ENCODE results near the gene C7orf57.
A peak's percentile ranks its signal among the peaks of the same experiment; 100 is the strongest.

C7orf57 gene

DNA sequence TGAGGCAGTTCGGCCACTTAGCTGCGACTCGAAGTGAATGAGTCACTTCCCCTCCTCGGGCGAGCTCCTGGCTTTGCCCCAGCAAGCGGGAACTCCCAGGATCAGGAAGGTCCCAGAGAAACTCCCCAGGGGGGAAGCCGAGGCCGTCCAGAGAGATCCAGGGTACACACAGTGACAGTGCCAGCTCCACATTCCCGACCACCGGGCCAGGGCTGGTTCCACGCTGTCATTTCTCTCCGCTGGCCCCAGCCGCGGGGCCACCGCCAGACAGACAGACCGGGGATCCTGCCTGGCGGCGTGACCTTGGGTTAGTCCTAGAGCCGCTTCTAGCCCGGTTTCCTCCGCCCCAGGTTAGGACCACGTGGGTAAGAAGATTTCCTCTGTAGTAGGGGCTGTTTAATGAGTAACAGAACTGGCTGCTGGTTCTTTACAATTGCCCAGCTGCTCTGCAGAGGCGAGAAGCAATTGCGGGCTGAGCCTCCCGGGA is 53.3 kb downstream of the C7orf57 start:
- DNase-seq: no peak

DNA sequence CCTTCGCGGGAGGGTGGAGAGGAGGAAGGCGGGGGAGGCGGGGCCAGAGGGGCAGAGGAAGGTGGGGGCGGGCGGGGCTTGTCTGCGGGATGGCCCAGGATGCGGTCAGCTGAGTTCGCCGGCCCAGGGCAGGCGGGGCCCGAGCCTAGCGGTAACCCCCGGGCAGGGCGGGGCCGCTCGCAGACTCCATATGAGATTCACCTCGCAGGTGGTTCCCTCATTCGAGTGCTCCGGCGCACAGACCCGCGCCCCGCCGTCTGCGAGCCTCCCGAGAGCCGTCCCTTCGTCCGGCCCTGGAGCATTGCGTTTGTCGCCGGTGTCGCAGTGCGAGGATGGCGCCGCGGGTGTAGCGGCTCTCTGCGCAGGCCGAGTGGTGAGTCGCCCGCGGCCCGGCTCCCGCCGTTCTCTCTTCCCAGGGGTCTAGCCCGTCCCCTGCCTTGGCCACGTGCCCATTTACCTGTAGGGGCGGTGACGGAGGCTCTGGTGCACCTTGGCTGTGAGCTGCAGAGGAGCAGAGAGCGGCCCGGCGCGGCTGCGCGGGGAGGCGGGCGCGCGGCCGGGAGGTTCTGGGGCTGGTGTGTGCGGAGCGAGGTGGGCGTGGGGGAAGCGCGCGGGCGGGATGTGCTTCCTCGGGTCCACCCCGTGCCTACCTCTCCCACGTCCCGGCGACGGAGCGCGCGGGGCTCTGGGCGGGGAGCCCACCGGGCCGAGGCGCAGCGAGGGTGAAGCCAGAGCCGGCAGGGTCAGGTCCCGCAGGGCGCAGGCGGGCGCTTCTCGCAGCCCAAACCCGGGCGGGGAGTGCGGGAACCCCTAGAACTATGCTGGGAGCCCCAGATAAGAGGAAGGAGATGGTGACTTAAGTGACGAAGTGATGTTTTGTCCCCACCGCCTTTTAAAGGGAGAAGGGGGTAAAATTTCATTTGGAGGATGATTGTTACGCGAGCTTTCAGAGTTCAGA is 54.0 kb downstream of the C7orf57 start, which contains the start of gene UPP1:
UPP1 (plus strand) TSS at position 220 of the 958 bp plus-strand sequence. CDS start 5,519 bp downstream, outside the sequence.
- peak; percentile 95 for DNase-seq

- no peak for DNase-seq
Observed at GRCh38 chr7:48090095-48090805, 54.9 kb downstream of the C7orf57 start.

GRCh38 chr7:48091506-48092433 is 56.4 kb downstream of the C7orf57 start:
- DNase-seq: no peak

- DNase-seq: no peak
Observed at GRCh38 chr7:48094861-48095293, 59.5 kb downstream of the C7orf57 start.

GRCh38 chr7:48096273-48096672 is 60.9 kb downstream of the C7orf57 start:
- peak; percentile 74 for DNase-seq

- DNase-seq: no peak
Observed at GRCh38 chr7:48097521-48098231, 62.3 kb downstream of the C7orf57 start.

- no peak for DNase-seq
Observed at GRCh38 chr7:48098846-48099245, 63.5 kb downstream of the C7orf57 start.

GRCh38 chr7:48099781-48100180 is 64.4 kb downstream of the C7orf57 start:
- DNase-seq: no peak

GRCh38 chr7:48101352-48101751 is 66.0 kb downstream of the C7orf57 start:
- no peak for DNase-seq

GRCh38 chr7:48101968-48102367 is 66.6 kb downstream of the C7orf57 start:
- no peak for DNase-seq

DNA sequence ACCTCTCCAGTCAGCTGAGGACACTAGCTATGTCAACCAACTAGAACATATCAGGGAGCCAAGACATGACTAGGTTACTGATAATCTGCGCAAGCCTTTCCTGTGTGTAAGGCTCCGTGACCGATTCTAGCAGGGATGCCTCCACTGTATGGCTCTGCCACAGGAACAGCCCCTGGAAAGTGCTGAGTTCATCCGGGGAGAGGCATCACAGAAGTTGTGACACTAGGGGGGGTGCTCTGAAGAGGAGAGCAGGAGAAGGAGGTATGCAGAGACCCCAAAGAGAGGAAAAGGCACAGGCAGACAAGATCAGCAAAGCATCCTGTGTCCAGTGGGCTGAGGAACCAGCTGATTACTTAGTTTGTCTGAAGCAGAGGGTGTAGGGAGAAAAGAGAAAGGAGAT is 67.2 kb downstream of the C7orf57 start:
- no peak for DNase-seq

- DNase-seq: no peak
Observed at GRCh38 chr7:48105045-48105444, 69.7 kb downstream of the C7orf57 start.

GRCh38 chr7:48106906-48107659 is 71.7 kb downstream of the C7orf57 start:
- no peak for DNase-seq

DNA sequence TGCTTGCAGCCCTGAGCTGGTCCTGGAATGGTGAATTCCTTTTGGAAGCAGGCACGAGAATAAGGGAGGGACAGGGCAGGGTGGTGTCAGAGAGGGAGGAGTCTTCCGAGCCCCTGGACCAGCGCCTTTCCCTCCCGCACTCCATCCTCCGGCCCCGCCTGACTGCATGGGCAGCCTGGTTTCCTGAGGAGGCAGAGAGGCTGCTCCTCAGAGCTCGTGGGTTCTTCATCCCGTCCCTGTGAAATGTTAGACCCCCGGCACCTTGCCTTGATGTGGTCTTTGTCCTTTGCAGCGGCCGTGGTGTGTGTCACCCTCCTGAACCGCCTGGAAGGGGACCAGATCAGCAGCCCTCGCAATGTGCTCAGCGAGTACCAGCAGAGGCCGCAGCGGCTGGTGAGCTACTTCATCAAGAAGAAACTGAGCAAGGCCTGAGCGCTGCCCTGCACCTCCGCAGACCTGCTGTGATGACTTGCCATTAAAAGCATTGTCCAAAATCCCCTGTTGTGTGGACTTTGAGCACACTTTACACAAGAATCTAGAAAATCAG is 72.7 kb downstream of the C7orf57 start:
- no peak for DNase-seq

- DNase-seq: no peak
Observed at GRCh38 chr7:48108959-48109847, 73.9 kb downstream of the C7orf57 start.

DNA sequence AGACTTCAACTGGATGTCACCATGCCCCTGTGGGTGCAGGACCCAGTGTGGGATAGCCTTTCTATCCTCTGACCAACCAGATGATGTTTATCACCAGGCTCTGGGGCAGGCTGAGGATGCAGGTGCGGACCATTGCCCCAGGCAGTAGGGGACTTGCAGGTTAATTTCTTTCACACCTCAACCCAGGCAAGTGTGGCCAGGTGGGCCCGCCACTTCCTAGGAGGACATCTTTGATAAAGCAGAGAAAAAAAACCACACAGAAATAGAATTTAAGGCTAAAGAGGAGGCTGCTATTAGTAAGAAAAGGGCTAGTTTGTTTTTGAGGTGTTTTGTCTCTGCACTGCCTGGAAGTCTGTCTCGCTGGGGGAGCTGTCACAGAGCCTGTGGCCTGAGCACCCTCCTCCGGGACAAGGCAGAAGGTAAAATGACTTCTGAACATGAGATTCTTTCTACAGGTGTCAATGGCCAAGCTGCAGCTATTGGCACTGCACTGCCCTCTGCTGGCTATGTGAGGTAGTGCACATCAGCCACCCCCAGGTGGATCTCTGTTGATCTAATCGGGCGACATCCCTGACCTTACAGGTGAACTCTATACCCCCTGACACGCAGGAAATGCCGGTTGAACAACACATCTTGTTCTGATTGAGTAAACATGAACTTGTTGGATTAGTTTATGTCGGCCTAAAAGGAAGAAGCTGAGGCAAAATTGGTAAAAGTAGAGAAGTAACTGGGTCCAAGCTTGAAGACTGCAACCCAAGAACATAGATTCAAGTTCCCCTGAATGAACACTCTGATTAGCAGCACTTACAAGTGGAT is 74.7 kb downstream of the C7orf57 start:
- DNase-seq: peak; percentile 96

- no peak for DNase-seq
Observed at GRCh38 chr7:48110868-48111267, 75.5 kb downstream of the C7orf57 start.

Measured in activated effector memory CD4-positive, alpha-beta T cell treated with anti-CD3 and anti-CD28 coated beads, Interleukin-2, amount 50 U/mL, for 16 hours (primary cell).